Adrenal gland (tissue), 5 donors: ENCODE data around the gene MYPN.

Experiments used
- CTCF ChIP-seq, 6 experiments: fragments of 450-650 bp in 4 of 6; fragments of 200-600 bp in 2 of 6; sonication (generic) in 1 of 6; IDR thresholded peaks; 1 replicate in 5 of 6; 2 replicates in 1 of 6; pipeline versions ENCODE4 v1.5.1 to v1.8.0; 2016 to 2021; ENCODE audit warnings: antibody characterized with exemption in 6 of 6, mild to moderate bottlenecking in 2 of 6, moderate library complexity in 1 of 6
- POLR2A ChIP-seq, 2 donors: fragments of 450-650 bp; IDR thresholded peaks; one replicate each; pipeline ENCODE4 v1.6.1; 2017; ENCODE audit warnings: antibody characterized with exemption in 2 of 2, mild to moderate bottlenecking in 2 of 2, moderate library complexity in 1 of 2
- donor health status: DM: no; HTN: no; CAD: no.

- TF ChIP-seq POLR2A (IDR thresholded peaks at IDR 0.05): no peak
- no peak for TF ChIP-seq CTCF (IDR thresholded peaks at IDR 0.05)
Measured at GRCh38 chr10:68095153-68095552, 14.1 kb upstream of the MYPN start.
